HG02610 (cell line): ENCODE results near the gene KRTAP1-1.
"Not testable (repeated sequence)": the region's sequence is repeated elsewhere in the genome, so short reads cannot be mapped to it uniquely, and the experiment has no call there.

Experiments
- ATAC-seq: cut with Tn5 transposase; IDR thresholded peaks from one replicate; pipeline ENCODE4 v1.9.1; 2021; ENCODE audit warnings: mild to moderate bottlenecking, moderate library complexity; ENCODE audit not compliant: unreplicated experiment

Gene KRTAP1-1

GRCh38 chr17:41013181-41013580 lies 28.1 kb downstream of the KRTAP1-1 start:
- ATAC-seq, result no peak

- ATAC-seq, result no peak
Measured at GRCh38 chr17:41012326-41013120, 28.7 kb downstream of the KRTAP1-1 start.

GRCh38 chr17:41010441-41010840 lies 30.8 kb downstream of the KRTAP1-1 start:
- no peak for ATAC-seq

GRCh38 chr17:41009936-41010335 lies 31.3 kb downstream of the KRTAP1-1 start:
- no peak for ATAC-seq

- no peak for ATAC-seq
Measured at GRCh38 chr17:41009301-41009760, 31.9 kb downstream of the KRTAP1-1 start.

- no peak for ATAC-seq
Measured at GRCh38 chr17:41008811-41009210, 32.4 kb downstream of the KRTAP1-1 start, which contains the start of gene KRTAP3-1. Gene KRTAP3-1, minus strand, starts transcription at chr17:41009128. Its CDS starts 54 bp downstream, at chr17:41009074.

- no peak for ATAC-seq
Measured at GRCh38 chr17:41004397-41004796, 36.9 kb downstream of the KRTAP1-1 start.

GRCh38 chr17:41003926-41004325 lies 37.3 kb downstream of the KRTAP1-1 start:
- no peak for ATAC-seq

GRCh38 chr17:41002814-41003213 lies 38.4 kb downstream of the KRTAP1-1 start:
- no peak for ATAC-seq

- ATAC-seq, result no peak
Measured at GRCh38 chr17:41001795-41002194, 39.5 kb downstream of the KRTAP1-1 start.

- ATAC-seq, result not testable (repeated sequence)
Measured at GRCh38 chr17:40999563-40999962, 41.7 kb downstream of the KRTAP1-1 start, which contains the start of gene KRTAP3-2. Gene KRTAP3-2, minus strand, starts transcription at chr17:40999906. Its CDS starts 53 bp downstream, at chr17:40999853.

- no peak for ATAC-seq
Measured at GRCh38 chr17:40997361-40997760, 43.9 kb downstream of the KRTAP1-1 start.

- no peak for ATAC-seq
Measured at GRCh38 chr17:40996829-40997228, 44.4 kb downstream of the KRTAP1-1 start.

GRCh38 chr17:40995116-40995515 lies 46.1 kb downstream of the KRTAP1-1 start:
- no peak for ATAC-seq

GRCh38 chr17:40993839-40994238 lies 47.4 kb downstream of the KRTAP1-1 start, which contains the start of gene KRTAP3-3:
Gene KRTAP3-3, minus strand, starts transcription at chr17:40994164. Its CDS starts 67 bp downstream, at chr17:40994097.
- no peak for ATAC-seq

- ATAC-seq, result no peak
Measured at GRCh38 chr17:40993084-40993483, 48.2 kb downstream of the KRTAP1-1 start.

- no peak for ATAC-seq
Measured at GRCh38 chr17:40992666-40993065, 48.6 kb downstream of the KRTAP1-1 start.
